ENCODE measurements around the gene INPPL1. TPM values are rescaled to one million over a fixed set of nuclear protein-coding genes. Genes with fewer than 3 reads are reported as not detected.

INPPL1 gene
- total RNA-seq, 3 donors from 2014 or later: 122 to 205 (median 151) TPM

DNA sequence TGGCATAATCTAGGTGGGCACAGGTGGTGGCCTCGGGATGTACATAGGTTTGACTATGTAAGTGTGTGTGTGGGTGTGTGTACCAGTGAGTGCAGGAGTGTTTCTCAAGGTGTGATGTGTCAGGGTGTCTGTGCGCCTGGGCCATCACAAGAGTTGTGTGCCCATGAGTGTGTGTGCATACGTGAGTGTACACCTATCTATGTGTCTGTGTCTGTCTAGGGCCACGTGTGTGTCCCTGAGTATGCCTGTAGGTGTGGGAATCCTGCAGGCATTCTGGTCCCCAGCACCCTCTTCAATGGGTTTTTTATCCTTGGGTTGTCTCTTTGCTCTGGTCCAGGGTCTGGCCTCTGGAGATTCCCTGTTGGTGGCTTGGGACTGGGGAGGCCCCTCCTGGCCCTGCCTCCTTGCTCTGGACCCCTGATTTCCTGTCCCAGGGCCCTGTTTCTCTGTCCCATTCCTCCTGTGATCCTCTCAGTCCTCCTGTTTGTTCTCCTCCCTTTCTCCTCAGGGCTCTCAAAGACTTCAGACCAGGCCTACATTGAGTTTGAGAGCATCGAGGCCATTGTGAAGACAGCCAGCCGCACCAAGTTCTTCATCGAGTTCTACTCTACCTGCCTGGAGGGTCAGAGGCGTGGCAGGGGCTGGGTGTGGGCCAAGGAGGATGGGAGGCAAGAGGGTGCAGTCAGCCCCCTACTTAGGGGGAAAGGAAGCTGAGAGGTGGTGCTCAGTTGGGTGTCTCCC, 9.4 kb downstream of the INPPL1 start:
- DNase-seq (no peak), ATAC-seq (no peak)
- Histone ChIP-seq H3K9me3 (no peaks in the 10 kb centered on the region), H3K4me1 (ENCODE audit: low read depth) (peaks cover 16% of the 10 kb centered on the region), H3K4me3 (no peak overlapping the region), H3K36me3 (ENCODE audit: low read depth) (peaks cover 3% of the 10 kb centered on the region)
- intact Hi-C loops (cut with DNase I, micrococcal nuclease): no loop called here
- TF ChIP-seq, protein P1, sequence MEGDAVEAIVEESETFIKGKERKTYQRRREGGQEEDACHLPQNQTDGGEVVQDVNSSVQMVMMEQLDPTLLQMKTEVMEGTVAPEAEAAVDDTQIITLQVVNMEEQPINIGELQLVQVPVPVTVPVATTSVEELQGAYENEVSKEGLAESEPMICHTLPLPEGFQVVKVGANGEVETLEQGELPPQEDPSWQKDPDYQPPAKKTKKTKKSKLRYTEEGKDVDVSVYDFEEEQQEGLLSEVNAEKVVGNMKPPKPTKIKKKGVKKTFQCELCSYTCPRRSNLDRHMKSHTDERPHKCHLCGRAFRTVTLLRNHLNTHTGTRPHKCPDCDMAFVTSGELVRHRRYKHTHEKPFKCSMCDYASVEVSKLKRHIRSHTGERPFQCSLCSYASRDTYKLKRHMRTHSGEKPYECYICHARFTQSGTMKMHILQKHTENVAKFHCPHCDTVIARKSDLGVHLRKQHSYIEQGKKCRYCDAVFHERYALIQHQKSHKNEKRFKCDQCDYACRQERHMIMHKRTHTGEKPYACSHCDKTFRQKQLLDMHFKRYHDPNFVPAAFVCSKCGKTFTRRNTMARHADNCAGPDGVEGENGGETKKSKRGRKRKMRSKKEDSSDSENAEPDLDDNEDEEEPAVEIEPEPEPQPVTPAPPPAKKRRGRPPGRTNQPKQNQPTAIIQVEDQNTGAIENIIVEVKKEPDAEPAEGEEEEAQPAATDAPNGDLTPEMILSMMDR (IDR thresholded peaks at IDR 0.05): no peak

GRCh38 chr11:72234514-72234830, 9.9 kb downstream of the INPPL1 start:
- no peak for DNase-seq
- intact Hi-C loops (cut with DNase I, micrococcal nuclease): no loop called here
- peaks cover 3% of the 10 kb centered on the region for H3K36me3 ChIP-seq (ENCODE audit: low read depth)

GRCh38 chr11:72234920-72235319, 10.4 kb downstream of the INPPL1 start:
- Histone ChIP-seq H3K9me3 (no peaks in the 10 kb centered on the region), H3K4me3 (no peak overlapping the region), H3K4me1 (ENCODE audit: low read depth) (peaks cover 26% of the 10 kb centered on the region), H3K36me3 (ENCODE audit: low read depth) (peaks cover under 1% of the 10 kb centered on the region)
- TF ChIP-seq, protein P1 (IDR thresholded peaks at IDR 0.05): no peak
- intact Hi-C loops (cut with DNase I, micrococcal nuclease): no loop called here
- DNase-seq (no peak), ATAC-seq (no peak)

More at GRCh38 chr11:72234514-72234830, 9.9 kb downstream of the INPPL1 start:
- TF ChIP-seq, protein P1 (IDR thresholded peaks at IDR 0.05): no peak
- Histone ChIP-seq H3K4me1 (ENCODE audit: low read depth) (peaks cover 22% of the 10 kb centered on the region), H3K9me3 (no peaks in the 10 kb centered on the region), H3K4me3 (no peak overlapping the region)
- ATAC-seq: no peak

DNA sequence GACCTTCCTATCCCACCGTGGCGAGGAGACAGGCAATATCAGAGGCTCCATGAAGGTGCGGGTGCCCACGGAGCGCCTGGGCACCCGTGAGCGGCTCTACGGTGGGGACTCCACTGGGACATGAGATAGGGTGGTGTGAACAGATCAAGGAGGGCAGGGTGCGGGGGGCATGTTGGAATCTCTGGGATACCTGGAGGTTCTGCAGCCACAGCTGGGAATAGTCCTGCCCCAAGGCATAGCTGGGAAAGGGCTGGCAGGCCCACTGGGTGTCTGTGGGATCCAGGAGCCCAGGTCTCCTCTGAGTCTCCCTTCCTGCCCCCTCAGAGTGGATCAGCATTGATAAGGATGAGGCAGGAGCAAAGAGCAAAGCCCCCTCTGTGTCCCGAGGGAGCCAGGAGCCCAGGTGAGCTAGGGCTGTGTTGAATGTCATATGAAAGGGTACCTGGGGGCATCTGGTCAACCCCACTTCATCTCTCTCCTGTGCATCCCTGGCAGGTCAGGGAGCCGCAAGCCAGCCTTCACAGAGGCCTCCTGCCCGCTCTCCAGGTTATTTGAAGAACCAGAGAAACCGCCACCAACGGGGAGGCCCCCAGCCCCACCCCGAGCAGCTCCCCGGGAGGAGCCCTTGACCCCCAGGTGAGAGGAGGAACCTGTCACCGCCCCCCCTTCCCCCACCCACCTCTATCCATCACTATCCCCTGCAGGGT, 10.9 kb downstream of the INPPL1 start:
- TF ChIP-seq, protein P1 (IDR thresholded peaks at IDR 0.05): no peak
- no peak overlapping the region for H3K4me3 ChIP-seq
- ATAC-seq: no peak
- H3K36me3 ChIP-seq (ENCODE audit: low read depth): no peaks in the 10 kb centered on the region
- peaks cover 32% of the 10 kb centered on the region for H3K4me1 ChIP-seq (ENCODE audit: low read depth)
- intact Hi-C loops (cut with DNase I, micrococcal nuclease): no loop called here
- H3K9me3 ChIP-seq: no peaks in the 10 kb centered on the region
- DNase-seq: no peak

DNA sequence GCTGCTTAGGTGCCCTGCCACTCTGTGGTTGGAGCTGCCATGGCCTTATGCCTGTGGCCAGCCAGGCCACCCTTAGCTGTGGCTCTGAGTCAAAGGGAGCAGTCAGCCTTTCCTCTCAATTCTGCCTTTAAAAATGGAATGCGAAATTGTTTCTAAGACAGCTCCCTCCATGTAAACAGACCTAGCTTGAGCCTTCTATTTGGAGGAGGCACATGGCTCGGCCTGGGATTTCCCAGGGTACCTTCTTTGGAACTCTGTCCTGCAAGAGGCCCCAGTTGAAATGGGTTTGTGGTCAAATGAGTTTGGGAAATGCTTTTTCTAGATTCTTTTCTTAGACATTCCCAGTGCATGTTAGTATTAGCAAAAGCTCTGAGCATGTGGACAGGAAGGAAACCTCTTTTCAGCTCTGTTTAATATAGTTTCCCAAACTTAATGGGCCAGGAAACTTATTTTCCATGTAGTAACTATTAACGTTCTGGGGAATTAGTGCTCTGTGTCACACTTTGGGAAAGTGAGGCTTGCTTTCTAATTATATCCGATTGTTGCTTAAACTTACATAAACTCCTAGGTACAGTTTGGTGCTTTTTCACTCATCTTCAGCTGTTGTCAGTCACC, 11.6 kb downstream of the INPPL1 start:
- peaks cover 37% of the 10 kb centered on the region for H3K4me1 ChIP-seq (ENCODE audit: low read depth)
- no peak for DNase-seq
- intact Hi-C loops (cut with DNase I, micrococcal nuclease): no loop called here
- no peak for ATAC-seq
- H3K9me3 ChIP-seq: no peaks in the 10 kb centered on the region
- TF ChIP-seq, protein P1 (IDR thresholded peaks at IDR 0.05): no peak
- no peaks in the 10 kb centered on the region for H3K36me3 ChIP-seq (ENCODE audit: low read depth)
- no peak overlapping the region for H3K4me3 ChIP-seq

All from mucosa of descending colon (tissue), 3 donors.